MCF 10A (cell line): ENCODE data around the gene WNK3. TPM values are rescaled to one million over a fixed set of nuclear protein-coding genes. Genes with fewer than 3 reads are reported as not detected.
A peak's percentile ranks its signal among the peaks of the same experiment; 100 is the strongest.

Experiments used
- BruUV-seq: library from RNA; stranded (reverse); fragments of 400-500 nt; replicated peaks from 2 replicates; lab custom pipeline; 2021; lab: Mats Ljungman, UMichigan
- CTCF ChIA-PET: fragments of 300-600 bp; sonication (Branson Sonifier 250); formaldehyde crosslinking; extraction: SDS; loops from one replicate; lab custom pipeline; 2021; ENCODE audit warnings: antibody characterized with exemption, inconsistent platforms; lab: Yijun Ruan, JAX
- POLR2A ChIA-PET: fragments of 300-600, 350-650 bp; sonication (Branson Sonifier 250); formaldehyde crosslinking; extraction: SDS; loops from one replicate; lab custom pipeline; 2020; ENCODE audit warnings: antibody characterized with exemption, inconsistent platforms; lab: Yijun Ruan, JAX
- DNase-seq: peaks from one replicate; pipeline ENCODE4 v3.0.0-alpha.2; 2018; ENCODE audit not compliant: unreplicated experiment
- H3K27ac Mint-ChIP-seq: one replicate; pipeline ENCODE4 v1.8.0; 2022; ENCODE audit warnings: mild to moderate bottlenecking, low read depth, mixed read lengths; ENCODE audit not compliant: unreplicated experiment
- H3K27me3 Mint-ChIP-seq: one replicate; pipeline ENCODE4 v1.8.0; 2022; ENCODE audit warnings: mixed read lengths; ENCODE audit not compliant: insufficient read depth, unreplicated experiment
- H3K36me3 Mint-ChIP-seq: one replicate; pipeline ENCODE4 v1.8.0; 2022; ENCODE audit warnings: mild to moderate bottlenecking, moderate library complexity, mixed read lengths; ENCODE audit not compliant: insufficient read depth, unreplicated experiment
- H3K4me1 Mint-ChIP-seq: one replicate; pipeline ENCODE4 v1.8.0; 2022; ENCODE audit warnings: mixed read lengths; ENCODE audit not compliant: insufficient read depth, unreplicated experiment
- H3K4me3 Mint-ChIP-seq: one replicate; pipeline ENCODE4 v1.8.0; 2022; ENCODE audit warnings: mild to moderate bottlenecking, moderate library complexity, mixed read lengths; ENCODE audit not compliant: unreplicated experiment
- H3K9me3 Mint-ChIP-seq: one replicate; pipeline ENCODE4 v1.8.0; 2022; ENCODE audit warnings: mixed read lengths; ENCODE audit not compliant: unreplicated experiment
- intact Hi-C: fragments of 100-400 bp; cut with micrococcal nuclease; formaldehyde crosslinking; loops from 2 replicates; pipeline ENCODE4 v1.14.1; 2022
- total RNA-seq: library from RNA; stranded (reverse); gene quantifications from 2 replicates; pipeline ENCODE4 v1.2.3, GENCODE V29; 2022
- TF ChIP-seq, protein P1 (sequence below): fragments of 200-600 bp; IDR thresholded peaks from one replicate; pipeline ENCODE4 v1.8.0; 2022; ENCODE audit warnings: antibody characterized with exemption, mild to moderate bottlenecking; ENCODE audit not compliant: unreplicated experiment

The WNK3 gene
- total RNA-seq, 1 experiment from 2014 or later = not detected

DNA sequence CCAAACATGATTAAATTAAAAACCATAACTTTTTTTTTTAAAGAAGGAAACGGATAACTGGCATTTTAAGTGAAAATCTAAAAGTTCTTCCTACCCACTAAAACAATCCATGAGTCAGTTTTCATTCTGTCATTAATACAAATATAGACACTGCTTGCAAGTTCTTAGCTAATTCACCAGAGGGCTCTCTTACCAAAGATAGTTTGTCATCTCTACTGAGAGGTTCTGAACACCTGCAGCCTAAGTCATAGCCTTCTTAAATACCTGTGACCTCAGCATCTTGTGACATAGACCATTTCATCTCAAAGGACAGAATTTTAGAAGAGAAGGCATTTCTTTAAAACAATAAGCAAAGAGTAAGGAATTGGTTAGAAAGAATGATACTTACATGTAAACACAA lies 109.5 kb downstream of the WNK3 start:
- TF ChIP-seq, protein P1, sequence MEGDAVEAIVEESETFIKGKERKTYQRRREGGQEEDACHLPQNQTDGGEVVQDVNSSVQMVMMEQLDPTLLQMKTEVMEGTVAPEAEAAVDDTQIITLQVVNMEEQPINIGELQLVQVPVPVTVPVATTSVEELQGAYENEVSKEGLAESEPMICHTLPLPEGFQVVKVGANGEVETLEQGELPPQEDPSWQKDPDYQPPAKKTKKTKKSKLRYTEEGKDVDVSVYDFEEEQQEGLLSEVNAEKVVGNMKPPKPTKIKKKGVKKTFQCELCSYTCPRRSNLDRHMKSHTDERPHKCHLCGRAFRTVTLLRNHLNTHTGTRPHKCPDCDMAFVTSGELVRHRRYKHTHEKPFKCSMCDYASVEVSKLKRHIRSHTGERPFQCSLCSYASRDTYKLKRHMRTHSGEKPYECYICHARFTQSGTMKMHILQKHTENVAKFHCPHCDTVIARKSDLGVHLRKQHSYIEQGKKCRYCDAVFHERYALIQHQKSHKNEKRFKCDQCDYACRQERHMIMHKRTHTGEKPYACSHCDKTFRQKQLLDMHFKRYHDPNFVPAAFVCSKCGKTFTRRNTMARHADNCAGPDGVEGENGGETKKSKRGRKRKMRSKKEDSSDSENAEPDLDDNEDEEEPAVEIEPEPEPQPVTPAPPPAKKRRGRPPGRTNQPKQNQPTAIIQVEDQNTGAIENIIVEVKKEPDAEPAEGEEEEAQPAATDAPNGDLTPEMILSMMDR = peak; percentile 40

DNA sequence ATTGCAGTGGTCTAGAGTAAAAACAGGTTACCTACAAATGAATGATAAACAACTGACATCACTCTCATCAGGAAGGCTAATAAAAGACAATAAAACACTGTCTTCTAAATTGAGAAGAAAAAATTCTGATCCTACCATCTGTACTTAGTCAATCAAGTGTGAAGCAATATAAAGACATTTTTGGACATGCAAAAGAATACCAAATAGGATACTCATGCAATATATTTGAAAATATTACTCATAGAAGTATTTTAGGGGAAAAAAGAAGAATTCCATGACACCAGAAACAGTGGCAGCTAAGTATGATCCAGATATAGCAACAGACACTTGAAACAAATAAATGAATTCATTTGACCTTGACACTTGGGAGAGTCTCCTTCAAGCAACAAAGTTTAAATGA lies 111.0 kb downstream of the WNK3 start:
- POLR2A ChIA-PET = no interaction called here
- no peaks in the 10 kb centered on the region for H3K9me3 Mint-ChIP-seq
- peaks cover 78% of the 10 kb centered on the region for H3K27me3 Mint-ChIP-seq

More for the DNA sequence above, 109.5 kb downstream of the WNK3 start:
- intact Hi-C loops = loop anchor here (1.0 to 10.0 kb wide), 3 partner anchors 192 to 809 kb away; partner anchors contain the start of genes PHF8 and TSR2
- no peaks in the 10 kb centered on the region for H3K4me1 Mint-ChIP-seq
- POLR2A ChIA-PET = interaction anchor here (0.5 to 1.4 kb wide), 3 partner anchors 11 to 1509 kb away, joined by 3 read pairs; no protein-coding TSS in a partner anchor
- CTCF ChIA-PET = interaction anchor here (0.8 to 1.7 kb wide), 6 partner anchors 11 to 811 kb away, joined by 3 to 4 read pairs (median 4); partner anchors contain the start of gene TSR2
- no peak overlapping the region for H3K27ac Mint-ChIP-seq
- no peaks in the 10 kb centered on the region for H3K36me3 Mint-ChIP-seq
- no TSS peak for BruUV-seq
- no peak overlapping the region for H3K4me3 Mint-ChIP-seq
- peak; percentile 35 for DNase-seq
- H3K9me3 Mint-ChIP-seq = no peaks in the 10 kb centered on the region
- H3K27me3 Mint-ChIP-seq = peaks cover 80% of the 10 kb centered on the region

DNA sequence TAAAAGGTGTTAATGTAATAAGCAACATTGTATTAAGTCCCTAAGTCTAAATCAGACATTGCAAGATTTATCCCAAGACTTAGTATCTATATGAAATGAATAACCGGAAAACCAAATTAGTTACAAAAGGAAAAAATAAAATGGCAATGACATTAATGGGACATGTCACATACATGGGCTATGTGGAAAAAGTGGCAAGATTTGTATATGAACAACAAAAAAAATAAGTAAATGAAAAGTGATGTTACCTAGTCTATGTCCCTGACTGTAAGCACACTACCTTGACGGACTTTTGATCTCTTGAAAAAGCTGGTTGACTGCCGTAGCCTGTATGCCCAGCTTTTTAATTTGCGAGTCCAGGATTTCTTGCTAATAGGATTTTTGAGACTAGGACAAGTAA lies 119.3 kb downstream of the WNK3 start:
- Mint-ChIP-seq H3K27ac (no peak overlapping the region), H3K36me3 (no peaks in the 10 kb centered on the region), H3K27me3 (peaks cover 20% of the 10 kb centered on the region), H3K4me3 (no peak overlapping the region), H3K9me3 (no peaks in the 10 kb centered on the region), H3K4me1 (no peaks in the 10 kb centered on the region)
- CTCF ChIA-PET = no interaction called here
- TF ChIP-seq, protein P1 = no peak
- POLR2A ChIA-PET = no interaction called here
- intact Hi-C loops = no loop called here
- DNase-seq = no peak
- no TSS peak for BruUV-seq

More for the DNA sequence above, 111.0 kb downstream of the WNK3 start:
- Mint-ChIP-seq H3K4me1 (no peaks in the 10 kb centered on the region), H3K27ac (no peak overlapping the region), H3K4me3 (no peak overlapping the region), H3K36me3 (no peaks in the 10 kb centered on the region)
- BruUV-seq = no TSS peak
- intact Hi-C loops = loop anchor here (10.0 kb wide), 1 partner anchor 202 kb away; the partner anchor contains the start of gene PHF8
- CTCF ChIA-PET = interaction anchor here (0.7 to 1.1 kb wide), 4 partner anchors 21 to 934 kb away, joined by 3 to 4 read pairs (median 3); no protein-coding TSS in a partner anchor
- TF ChIP-seq, protein P1 = no peak
- no peak for DNase-seq

DNA sequence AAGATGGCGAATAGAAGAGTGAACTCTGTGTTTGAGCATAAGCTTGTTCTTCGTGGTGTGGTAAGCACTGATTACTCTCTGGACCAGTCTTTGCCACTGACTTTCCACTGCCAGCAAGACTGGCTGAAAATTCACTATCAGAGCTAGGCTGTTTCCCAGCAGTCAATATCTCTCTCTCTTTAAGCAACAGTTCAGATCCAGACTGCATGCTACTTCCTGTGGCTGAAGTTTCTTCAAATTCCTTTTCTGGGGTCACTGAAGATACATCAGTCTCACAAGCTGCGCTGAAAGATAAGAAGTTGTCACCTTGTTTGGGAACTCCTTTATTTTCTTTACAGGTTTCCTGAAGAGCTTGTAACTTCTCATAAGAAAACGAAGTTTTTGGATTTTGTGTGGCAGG lies 120.8 kb downstream of the WNK3 start:
- intact Hi-C loops = no loop called here
- TF ChIP-seq, protein P1 = no peak
- POLR2A ChIA-PET = no interaction called here
- Mint-ChIP-seq H3K36me3 (no peaks in the 10 kb centered on the region), H3K4me1 (no peaks in the 10 kb centered on the region), H3K9me3 (no peaks in the 10 kb centered on the region), H3K4me3 (no peak overlapping the region), H3K27me3 (peaks cover 17% of the 10 kb centered on the region), H3K27ac (no peak overlapping the region)
- CTCF ChIA-PET = interaction anchor here (0.6 to 1.1 kb wide), 2 partner anchors 11 to 483 kb away, joined by 3 to 4 read pairs; no protein-coding TSS in a partner anchor
- no peak for DNase-seq
- BruUV-seq = no TSS peak
